HCT116 (cell line): Measurements from ENCODE around the gene SDK1. TPM values are rescaled to one million over a fixed set of nuclear protein-coding genes. Genes with fewer than 3 reads are reported as not detected.

Source experiments
- ATAC-seq: fragments of 200-7000 bp; cut with Tn5 transposase; 2 replicates; pipeline ENCODE4 v1.9.1; 2020; ENCODE audit warnings: mild to moderate bottlenecking, moderate library complexity
- BruUV-seq: library from RNA; stranded (reverse); fragments of 400-500 nt; replicated peaks from 2 replicates; lab custom pipeline; 2021; lab: Mats Ljungman, UMichigan
- CTCF ChIA-PET: fragments of 300-600 bp; sonication (Branson Sonifier 250); formaldehyde crosslinking; loops from one replicate; lab custom pipeline; 2021; ENCODE audit warnings: antibody characterized with exemption; lab: Charles Lee
- POLR2A ChIA-PET: fragments of 300-600, 350-600 bp; sonication (Branson Sonifier 250); formaldehyde crosslinking; loops from one replicate; lab custom pipeline; 2021; ENCODE audit warnings: antibody characterized with exemption; lab: Charles Lee
- RAD21 ChIA-PET, 2 experiments: fragments of 300-600 bp; sonication (Branson Sonifier 250); formaldehyde crosslinking; loops; one replicate each; lab custom pipeline; 2023; ENCODE audit warnings: low total read pairs in 2 of 2; ENCODE audit not compliant: uncharacterized antibody in 2 of 2, unreplicated experiment in 2 of 2, low non-redundant PET in 1 of 2; lab: Charles Lee
- DNase-seq: peaks from one replicate; pipeline ENCODE4 v3.0.0-alpha.2; 2010; ENCODE audit warnings: low read depth, low spot score
- H2AFZ ChIP-seq: fragments of 200-600 bp; shearing (Covaris generic), sonication (generic); 2 replicates; pipeline ENCODE4 v1.6.1; 2017; ENCODE audit warnings: low read depth, mixed run types, mixed read lengths, antibody characterized with exemption, low read length; ENCODE audit not compliant: poor library complexity, severe bottlenecking
- H3K27ac ChIP-seq: 2 replicates; pipeline ENCODE4 v1.5.1; 2012; ENCODE audit warnings: low read depth, low read length
- H3K27me3 ChIP-seq: fragments of 200-600 bp; sonication (generic); 2 replicates; pipeline ENCODE4 v1.6.1; 2016; ENCODE audit warnings: mixed run types, low read length, mixed read lengths; ENCODE audit not compliant: insufficient read depth
- H3K36me3 ChIP-seq, 2 experiments: fragments of 200-500 bp in 1 of 2; fragments of 200-600 bp in 1 of 2; sonication (Bioruptor generic) in 1 of 2; sonication (generic) in 1 of 2; 2 replicates each; pipeline versions ENCODE4 v1.5.1 to v1.6.1; 2014 to 2016; ENCODE audit warnings: low read length in 2 of 2, inconsistent platforms in 1 of 2, mixed read lengths in 1 of 2, mixed run types in 1 of 2; ENCODE audit not compliant: insufficient read depth in 2 of 2, control insufficient read depth in 1 of 2
- H3K4me1 ChIP-seq, 2 experiments: fragments of 200-600 bp in 1 of 2; sonication (generic) in 1 of 2; 2 replicates each; pipeline versions ENCODE4 v1.5.1 to v1.6.1; 2012 to 2017; ENCODE audit warnings: low read length in 2 of 2, inconsistent platforms in 1 of 2, mild to moderate bottlenecking in 1 of 2, mixed read lengths in 1 of 2, mixed run types in 1 of 2, moderate library complexity in 1 of 2; ENCODE audit not compliant: insufficient read depth in 2 of 2, control insufficient read depth in 1 of 2
- H3K4me2 ChIP-seq: fragments of 200-600 bp; sonication (generic); 2 replicates; pipeline ENCODE4 v1.6.1; 2017; ENCODE audit warnings: mixed run types, low read length, mixed read lengths
- H3K4me3 ChIP-seq, 2 experiments: fragments of 200-600 bp in 1 of 2; sonication (generic) in 1 of 2; replicated peaks in 1 of 2; 2 replicates each; pipeline ENCODE4 v1.5.1; 2011 to 2016; ENCODE audit warnings: low read length in 2 of 2, control low read depth in 1 of 2, low read depth in 1 of 2, mild to moderate bottlenecking in 1 of 2, mixed read lengths in 1 of 2, mixed run types in 1 of 2
- H3K79me2 ChIP-seq: fragments of 200-600 bp; sonication (generic); 2 replicates; pipeline ENCODE4 v1.6.1; 2017; ENCODE audit warnings: mild to moderate bottlenecking, mixed run types, low read length, moderate library complexity, mixed read lengths; ENCODE audit not compliant: insufficient read depth
- H3K9ac ChIP-seq: fragments of 200-600 bp; sonication (generic); 2 replicates; pipeline ENCODE4 v1.6.1; 2016; ENCODE audit warnings: low read length, mixed read lengths
- H3K9me2 ChIP-seq: fragments of 200-600 bp; sonication (generic), shearing (Covaris generic); 2 replicates; pipeline ENCODE4 v1.6.1; 2017; ENCODE audit warnings: mixed run types, mild to moderate bottlenecking, moderate library complexity; ENCODE audit not compliant: insufficient read depth
- H3K9me3 ChIP-seq, 2 experiments: fragments of 200-500 bp in 1 of 2; fragments of 200-600 bp in 1 of 2; sonication (Bioruptor generic) in 1 of 2; sonication (generic) in 1 of 2; 2 replicates each; pipeline ENCODE4 v1.6.1; 2014 to 2017; ENCODE audit warnings: low read length in 2 of 2, mixed read lengths in 2 of 2, inconsistent platforms in 1 of 2, low read depth in 1 of 2, mild to moderate bottlenecking in 1 of 2, mixed run types in 1 of 2, moderate library complexity in 1 of 2; ENCODE audit not compliant: control insufficient read depth in 1 of 2, insufficient read depth in 1 of 2
- H4K20me1 ChIP-seq: fragments of 200-600 bp; sonication (generic), shearing (Covaris generic); 2 replicates; pipeline ENCODE4 v1.6.1; 2017; ENCODE audit warnings: mixed run types, mild to moderate bottlenecking, moderate library complexity; ENCODE audit not compliant: insufficient read depth
- CEBPB ChIP-seq: IDR thresholded peaks from 2 replicates; pipeline ENCODE4 v1.6.1; 2012; ENCODE audit warnings: low read depth
- CTCF ChIP-seq, 3 experiments: fragments of 200-600 bp in 1 of 3; sonication (generic) in 1 of 3; IDR thresholded peaks in 2 of 3; conservative IDR thresholded peaks in 1 of 3; 2 replicates each; pipeline ENCODE4 v1.5.1; 2012 to 2017; ENCODE audit warnings: low read depth in 2 of 3, low read length in 2 of 3, antibody characterized with exemption in 1 of 3, borderline replicate concordance in 1 of 3, control low read depth in 1 of 3, mild to moderate bottlenecking in 1 of 3, mixed read lengths in 1 of 3, mixed run types in 1 of 3, moderate library complexity in 1 of 3; ENCODE audit not compliant: insufficient read depth in 1 of 3
- EGR1 ChIP-seq: IDR thresholded peaks from 2 replicates; pipeline ENCODE4 v1.6.1; 2012; ENCODE audit warnings: low read depth
- EZH2 ChIP-seq: fragments of 200-600 bp; sonication (generic); IDR thresholded peaks from 2 replicates; pipeline ENCODE4 v1.6.1; 2017; ENCODE audit warnings: antibody characterized with exemption, mixed run types
- EZH2phosphoT487 ChIP-seq: fragments of 200-600 bp; IDR thresholded peaks from 2 replicates; pipeline ENCODE4 v1.6.1; 2018; ENCODE audit warnings: antibody characterized with exemption, borderline replicate concordance
- FOSL1 ChIP-seq: IDR thresholded peaks from 2 replicates; pipeline ENCODE4 v1.6.1; 2012; ENCODE audit warnings: low read depth
- JUND ChIP-seq: IDR thresholded peaks from 2 replicates; pipeline ENCODE4 v1.6.1; 2012
- RAD21 ChIP-seq: IDR thresholded peaks from 2 replicates; pipeline ENCODE4 v1.6.1; 2012; ENCODE audit warnings: low read depth, mild to moderate bottlenecking
- SIN3A ChIP-seq: IDR thresholded peaks from 2 replicates; pipeline ENCODE4 v1.6.1; 2012; ENCODE audit warnings: low read depth
- SP1 ChIP-seq: IDR thresholded peaks from 2 replicates; pipeline ENCODE4 v1.6.1; 2012; ENCODE audit warnings: low read depth
- SRF ChIP-seq: IDR thresholded peaks from 2 replicates; pipeline ENCODE4 v1.6.1; 2012; ENCODE audit warnings: low read depth
- TCF7L2 ChIP-seq: IDR thresholded peaks from 2 replicates; pipeline ENCODE4 v1.7.0; 2011; ENCODE audit warnings: borderline replicate concordance, inconsistent platforms; ENCODE audit not compliant: insufficient read depth, insufficient read length; ENCODE audit errors: extremely low read depth
- ZBTB33 ChIP-seq: IDR thresholded peaks from 2 replicates; pipeline ENCODE4 v1.6.1; 2011; ENCODE audit warnings: mild to moderate bottlenecking, low read length, moderate library complexity; ENCODE audit not compliant: insufficient replicate concordance; ENCODE audit errors: extremely low read depth
- ZFX ChIP-seq: fragments of 450-650 bp; IDR thresholded peaks from 2 replicates; pipeline ENCODE4 v1.6.1; 2017
- intact Hi-C: fragments of 100-400 bp; cut with micrococcal nuclease; formaldehyde crosslinking; loops from 2 replicates; pipeline ENCODE4 v1.10.0; 2022
- total RNA-seq: library from RNA; stranded (reverse); gene quantifications from one replicate; pipeline ENCODE4 v1.2.1, GENCODE V29; 2021; ENCODE audit not compliant: unreplicated experiment

Gene SDK1
- total RNA-seq, 1 experiment from 2014 or later, result 0.05 TPM

GRCh38 chr7:3986927-3987326 lies 685.9 kb downstream of the SDK1 start (continued):
- no peak for TF ChIP-seq ZBTB33

GRCh38 chr7:3987426-3987927 lies 686.4 kb downstream of the SDK1 start:
- CTCF ChIA-PET, result no interaction called here

More at GRCh38 chr7:3987426-3987927, 686.4 kb downstream of the SDK1 start:
- H3K9ac ChIP-seq, result no peak overlapping the region
- POLR2A ChIA-PET, result no interaction called here
- no peak overlapping the region for H3K27ac ChIP-seq
- no peaks in the 10 kb centered on the region for H3K36me3 ChIP-seq
- no peak overlapping the region for H2AFZ ChIP-seq
- no peaks in the 10 kb centered on the region for H3K9me3 ChIP-seq
- intact Hi-C loops, result no loop called here
- no peak for ATAC-seq
- no peak for DNase-seq
- no peaks in the 10 kb centered on the region for H3K4me1 ChIP-seq
- no peaks in the 10 kb centered on the region for H3K27me3 ChIP-seq
- H3K9me2 ChIP-seq, result no peaks in the 10 kb centered on the region
- H3K79me2 ChIP-seq, result no peaks in the 10 kb centered on the region
- no peak overlapping the region for H3K4me2 ChIP-seq
- BruUV-seq, result no TSS peak
- no peak for TF ChIP-seq TCF7L2
- TF ChIP-seq SP1, result no peak
- no peak for TF ChIP-seq SIN3A
- TF ChIP-seq EZH2phosphoT487, result no peak
- no peak for TF ChIP-seq CTCF (IDR thresholded peaks at IDR 0.05 in 2 of 3, conservative IDR thresholded peaks at IDR 0.05 in 1 of 3; ENCODE audit: borderline replicate concordance in 1 of 3, insufficient read depth in 1 of 3, low read depth in 2 of 3, low read length in 2 of 3)
- no peak for TF ChIP-seq JUND
- TF ChIP-seq SRF, result no peak
- no peak for TF ChIP-seq EZH2
- no peak for TF ChIP-seq FOSL1
- TF ChIP-seq CEBPB, result no peak
- no peak for TF ChIP-seq ZFX
- TF ChIP-seq RAD21, result no peak
- no peak for TF ChIP-seq EGR1
- TF ChIP-seq, all 23 proteins: peak for 0
- Histone ChIP-seq H4K20me1 (no peaks in the 10 kb centered on the region), H3K4me3 (no peak overlapping the region)
- RAD21 ChIA-PET, result no interaction called here
